ENCODE measurements around the gene RASD1. TPM values are rescaled to one million over a fixed set of nuclear protein-coding genes. Genes with fewer than 3 reads are reported as not detected.

The RASD1 gene
- total RNA-seq, 4 donors from 2014 or later: 166 to 250 (median 231) TPM

GRCh38 chr17:17537311-17538099 is 41.3 kb upstream of the RASD1 start:
- H3K4me3 ChIP-seq: no peak overlapping the region
- TF ChIP-seq CTCF (IDR thresholded peaks at IDR 0.05): no peak
- no peak for TF ChIP-seq EP300 (IDR thresholded peaks at IDR 0.05)
- no peak for TF ChIP-seq POLR2A (IDR thresholded peaks at IDR 0.05)
- WGBS, 2 donors: 89 to 93% methylated on average over 13 of the region's 15 CpGs
- H3K9me3 ChIP-seq: peaks cover 0 to 2% (median 0%) of the 10 kb centered on the region in 4 donors
- no peaks in the 10 kb centered on the region for H3K27me3 ChIP-seq
- H3K27ac ChIP-seq: peak overlapping the region in 1 of 4 donors; percentile 77
- peaks cover 0 to 7% (median 0%) of the 10 kb centered on the region in 4 donors for H3K4me1 ChIP-seq
- no peaks in the 10 kb centered on the region for H3K36me3 ChIP-seq
- DNase-seq (ENCODE audit: low spot score in 2 of 2): no peak

GRCh38 chr17:17536702-17537101 is 40.5 kb upstream of the RASD1 start:
- no peak overlapping the region for H3K4me3 ChIP-seq
- TF ChIP-seq CTCF (IDR thresholded peaks at IDR 0.05): no peak
- TF ChIP-seq EP300 (IDR thresholded peaks at IDR 0.05): no peak
- no peak for TF ChIP-seq POLR2A (IDR thresholded peaks at IDR 0.05)
- H3K4me1 ChIP-seq: peaks cover 0 to 7% (median 0%) of the 10 kb centered on the region in 4 donors
- no peak for DNase-seq (ENCODE audit: low spot score in 2 of 2)
- peaks cover 0 to 7% (median 0%) of the 10 kb centered on the region in 4 donors for H3K9me3 ChIP-seq
- WGBS, 2 donors: 87 to 96% methylated on average over 2 to 15 of the region's 15 CpGs
- no peaks in the 10 kb centered on the region for H3K27me3 ChIP-seq
- no peaks in the 10 kb centered on the region for H3K36me3 ChIP-seq
- H3K27ac ChIP-seq: peak overlapping the region in 2 of 4 donors; percentile 64 to 77

- H3K27ac ChIP-seq: peak overlapping the region in 3 of 4 donors; percentile 62 to 77 (median 64)
- no peaks in the 10 kb centered on the region for H3K27me3 ChIP-seq
- no peak for DNase-seq (ENCODE audit: low spot score in 2 of 2)
- H3K4me3 ChIP-seq: no peak overlapping the region
- no peaks in the 10 kb centered on the region for H3K36me3 ChIP-seq
- peaks cover 0 to 7% (median 0%) of the 10 kb centered on the region in 4 donors for H3K4me1 ChIP-seq
- no peak for TF ChIP-seq CTCF (IDR thresholded peaks at IDR 0.05)
- TF ChIP-seq EP300 (IDR thresholded peaks at IDR 0.05): peak in 1 of 2 donors; percentile 60
- peak in 1 of 2 donors; percentile 17 for TF ChIP-seq POLR2A (IDR thresholded peaks at IDR 0.05)
- peaks cover 0 to 7% (median 0%) of the 10 kb centered on the region in 4 donors for H3K9me3 ChIP-seq
- WGBS, 2 donors: 45 to 63% methylated on average over 7 of the region's 7 CpGs
Measured at GRCh38 chr17:17535957-17536356, 39.8 kb upstream of the RASD1 start.

- TF ChIP-seq POLR2A (IDR thresholded peaks at IDR 0.05): no peak
- no peak for DNase-seq (ENCODE audit: low spot score in 2 of 2)
- no peaks in the 10 kb centered on the region for H3K27me3 ChIP-seq
- H3K4me3 ChIP-seq: no peak overlapping the region
- H3K36me3 ChIP-seq: no peaks in the 10 kb centered on the region
- H3K9me3 ChIP-seq: peaks cover 0 to 7% (median 0%) of the 10 kb centered on the region in 4 donors
- WGBS, 2 donors: 92 to 93% methylated on average over 3 of the region's 3 CpGs
- H3K4me1 ChIP-seq: peaks cover 0 to 7% (median 0%) of the 10 kb centered on the region in 4 donors
- H3K27ac ChIP-seq: no peak overlapping the region
Measured at GRCh38 chr17:17533901-17534441, 37.8 kb upstream of the RASD1 start.

- Histone ChIP-seq H3K9me3 (peaks cover 0 to 7% (median 0%) of the 10 kb centered on the region in 4 donors), H3K4me1 (peaks cover 0 to 7% (median 0%) of the 10 kb centered on the region in 4 donors), H3K36me3 (no peaks in the 10 kb centered on the region), H3K27me3 (no peaks in the 10 kb centered on the region), H3K4me3 (no peak overlapping the region), H3K27ac (no peak overlapping the region)
- TF ChIP-seq POLR2A (IDR thresholded peaks at IDR 0.05) (no peak), EP300 (IDR thresholded peaks at IDR 0.05) (no peak), CTCF (IDR thresholded peaks at IDR 0.05) (no peak)
- 79% methylated on average over 1 of the region's 1 CpG for WGBS, 2 donors
- DNase-seq (ENCODE audit: low spot score in 2 of 2): no peak
Measured at GRCh38 chr17:17532991-17533390, 36.8 kb upstream of the RASD1 start.
